AG09309 (cell line): Measurements from ENCODE around the gene TRPM1.
"Not testable (repeated sequence)": the region's sequence is repeated elsewhere in the genome, so short reads cannot be mapped to it uniquely, and the experiment has no call there.

Experiments used
- DNase-seq: peaks from one replicate; pipeline ENCODE4 v3.0.0-alpha.2; 2010; ENCODE audit warnings: low read depth
- H3K4me3 ChIP-seq: 2 replicates; pipeline ENCODE4 v1.5.1; 2011; ENCODE audit warnings: mild to moderate bottlenecking, low read depth, low read length, moderate library complexity; ENCODE audit not compliant: control insufficient read depth
- TF ChIP-seq, protein P1 (sequence below): IDR thresholded peaks from 2 replicates; pipeline ENCODE4 v1.5.1; 2011; ENCODE audit warnings: mild to moderate bottlenecking, low read depth, low read length, inconsistent platforms; ENCODE audit not compliant: insufficient read depth, control insufficient read depth; ENCODE audit errors: missing control alignments

The TRPM1 gene

DNA sequence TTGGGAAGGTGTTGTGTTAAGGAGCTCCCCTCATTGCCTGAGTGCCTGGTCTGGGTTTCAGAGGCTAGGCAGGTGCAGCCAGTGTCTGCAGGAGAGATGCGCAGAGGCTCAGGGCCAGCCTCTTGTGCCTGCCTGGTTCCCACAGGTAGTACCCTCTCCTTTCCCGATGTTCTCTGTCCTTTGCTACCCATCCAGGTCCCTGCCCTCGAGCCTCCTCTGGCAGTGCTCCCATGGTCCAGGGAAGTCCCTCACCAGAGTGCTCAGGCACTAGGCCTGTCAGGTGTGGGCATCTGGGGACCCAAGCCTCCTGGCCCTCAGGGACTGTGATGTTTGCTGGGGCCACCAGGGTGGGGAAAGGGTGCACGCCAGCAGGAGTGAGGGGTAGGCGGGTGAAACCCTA is 5.0 kb downstream of the TRPM1 start:
- DNase-seq, result no peak
- TF ChIP-seq, protein P1, sequence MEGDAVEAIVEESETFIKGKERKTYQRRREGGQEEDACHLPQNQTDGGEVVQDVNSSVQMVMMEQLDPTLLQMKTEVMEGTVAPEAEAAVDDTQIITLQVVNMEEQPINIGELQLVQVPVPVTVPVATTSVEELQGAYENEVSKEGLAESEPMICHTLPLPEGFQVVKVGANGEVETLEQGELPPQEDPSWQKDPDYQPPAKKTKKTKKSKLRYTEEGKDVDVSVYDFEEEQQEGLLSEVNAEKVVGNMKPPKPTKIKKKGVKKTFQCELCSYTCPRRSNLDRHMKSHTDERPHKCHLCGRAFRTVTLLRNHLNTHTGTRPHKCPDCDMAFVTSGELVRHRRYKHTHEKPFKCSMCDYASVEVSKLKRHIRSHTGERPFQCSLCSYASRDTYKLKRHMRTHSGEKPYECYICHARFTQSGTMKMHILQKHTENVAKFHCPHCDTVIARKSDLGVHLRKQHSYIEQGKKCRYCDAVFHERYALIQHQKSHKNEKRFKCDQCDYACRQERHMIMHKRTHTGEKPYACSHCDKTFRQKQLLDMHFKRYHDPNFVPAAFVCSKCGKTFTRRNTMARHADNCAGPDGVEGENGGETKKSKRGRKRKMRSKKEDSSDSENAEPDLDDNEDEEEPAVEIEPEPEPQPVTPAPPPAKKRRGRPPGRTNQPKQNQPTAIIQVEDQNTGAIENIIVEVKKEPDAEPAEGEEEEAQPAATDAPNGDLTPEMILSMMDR, result no peak
- H3K4me3 ChIP-seq, result no peak overlapping the region

DNA sequence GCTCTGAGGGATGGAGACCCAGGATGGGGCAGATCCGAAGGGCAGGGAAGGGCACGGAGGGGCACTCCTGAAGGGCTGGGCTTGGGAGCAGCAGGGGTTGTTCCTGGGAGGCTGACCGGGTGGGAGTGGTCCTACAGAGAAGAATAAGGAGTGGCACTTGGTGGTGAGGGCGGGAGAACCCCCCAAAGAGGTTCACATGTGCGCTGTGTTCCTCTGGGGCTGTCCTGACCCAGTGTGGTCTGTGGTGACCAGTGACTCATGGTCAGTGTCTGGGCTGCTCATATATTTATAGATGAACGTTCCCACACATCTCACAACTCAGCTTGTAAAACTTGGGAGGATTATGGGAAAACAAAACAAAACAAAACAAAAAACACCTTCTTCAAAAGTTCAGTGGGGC is 10.0 kb downstream of the TRPM1 start:
- TF ChIP-seq, protein P1, result no peak
- peak; percentile 59 for DNase-seq

DNA sequence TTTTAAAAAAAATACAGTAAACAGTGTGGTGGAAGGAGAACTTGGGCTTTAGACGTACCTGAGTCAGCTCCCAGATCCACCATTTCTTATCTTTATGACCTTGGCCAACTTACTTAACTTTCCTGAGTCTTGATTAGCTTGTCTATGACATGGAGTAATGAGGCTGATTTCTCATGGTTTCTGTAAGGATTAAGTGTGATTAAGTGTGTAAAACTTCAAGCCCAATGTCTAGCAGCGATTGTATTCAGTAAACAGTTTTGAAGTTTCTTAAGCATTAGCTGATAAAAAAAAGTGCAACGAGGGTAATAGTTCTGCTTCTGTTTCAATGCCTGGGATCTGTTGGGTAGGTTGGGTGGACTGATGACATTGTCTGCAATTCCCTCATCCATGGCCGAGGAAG is 10.8 kb downstream of the TRPM1 start:
- TF ChIP-seq, protein P1, result no peak
- DNase-seq, result no peak
- H3K4me3 ChIP-seq, result no peak overlapping the region

More for the DNA sequence above, 10.0 kb downstream of the TRPM1 start:
- no peak overlapping the region for H3K4me3 ChIP-seq

DNA sequence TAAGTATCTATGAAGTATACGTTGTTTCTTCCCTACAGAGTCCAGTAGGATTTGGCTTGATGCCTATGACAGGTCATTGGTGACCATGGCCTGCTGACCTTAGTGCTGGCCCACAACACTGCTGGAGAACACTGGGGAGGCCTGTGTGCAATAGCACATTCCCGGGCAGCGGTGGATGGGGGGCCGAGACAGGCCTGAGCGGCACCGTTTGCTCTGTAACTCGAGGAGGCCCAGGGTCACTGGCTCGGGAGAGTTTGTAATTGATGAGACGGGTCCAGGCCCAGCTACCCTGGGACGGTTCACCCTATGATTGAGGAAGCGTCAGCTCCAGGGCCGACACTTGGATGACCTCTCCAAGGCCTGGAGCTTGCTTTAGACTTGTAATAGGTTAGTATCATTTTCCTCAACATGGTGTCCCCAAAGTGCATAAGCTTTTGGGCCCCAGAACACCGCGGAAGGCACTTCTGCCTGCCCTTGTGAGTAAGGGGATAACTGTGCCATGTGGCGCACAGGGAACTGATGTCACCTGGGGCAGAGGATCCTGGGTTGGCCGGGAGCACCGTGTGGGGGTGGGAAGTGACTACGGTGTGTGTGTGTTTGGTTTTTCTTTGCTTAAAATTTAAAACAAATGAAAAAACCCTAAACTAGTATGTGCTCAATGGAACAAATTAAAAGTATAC is 12.0 kb downstream of the TRPM1 start:
- TF ChIP-seq, protein P1, result no peak
- DNase-seq, result no peak
- H3K4me3 ChIP-seq, result no peak overlapping the region

DNA sequence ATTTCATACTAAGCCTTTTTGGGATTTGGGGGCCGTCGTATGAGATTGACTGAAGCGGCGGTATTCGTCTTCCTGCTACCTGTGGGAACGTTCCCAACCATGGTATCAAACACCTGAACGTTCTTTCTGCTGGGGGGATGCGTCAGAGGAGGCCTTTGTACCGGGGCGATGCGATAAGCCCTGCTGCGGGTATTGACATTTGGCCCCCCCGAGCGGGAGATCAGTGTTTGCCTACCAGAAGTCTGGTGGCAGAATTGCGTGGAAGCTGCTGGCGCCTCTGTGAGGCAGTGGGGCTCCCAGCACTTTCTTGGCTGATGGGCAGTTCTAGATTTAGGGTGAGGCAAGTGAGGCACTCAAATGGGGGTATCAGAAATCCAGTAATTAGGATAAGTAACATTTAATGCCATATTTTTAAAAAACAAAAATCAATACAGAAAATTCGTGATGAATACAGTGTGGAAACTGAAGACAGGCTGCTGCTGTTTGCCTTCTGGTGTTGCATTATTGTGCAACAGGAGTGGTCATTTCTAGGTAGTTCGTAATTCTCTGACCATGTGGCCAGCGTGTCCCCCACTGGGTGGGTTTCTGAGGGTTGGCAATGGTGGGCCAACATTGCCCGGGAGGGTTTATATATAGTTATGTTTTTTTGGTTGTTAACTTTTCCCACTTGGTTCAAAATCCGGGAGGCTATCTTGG is 12.7 kb downstream of the TRPM1 start:
- DNase-seq, result no peak
- no peak overlapping the region for H3K4me3 ChIP-seq
- TF ChIP-seq, protein P1, result no peak

DNA sequence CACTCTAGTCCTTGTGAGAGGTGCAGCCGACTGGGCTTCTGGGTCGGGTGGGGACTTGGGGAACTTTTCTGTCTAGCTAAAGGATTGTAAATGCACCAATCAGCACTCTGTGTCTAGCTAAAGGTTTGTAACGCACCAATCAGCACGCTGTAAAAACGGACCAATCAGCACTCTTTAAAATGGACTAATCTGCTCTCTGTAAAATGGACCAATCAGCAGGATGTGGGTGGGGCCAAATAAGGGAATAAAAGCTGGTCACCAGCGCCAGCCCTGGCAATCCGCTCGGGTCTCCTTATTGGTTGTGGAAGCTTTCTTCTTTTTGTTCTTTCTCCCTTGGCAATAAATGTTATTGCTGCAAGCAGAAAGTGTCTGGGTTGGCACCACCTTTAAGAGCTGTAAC is 13.5 kb downstream of the TRPM1 start:
- DNase-seq, H3K4me3 ChIP-seq: not testable (repeated sequence)

DNA sequence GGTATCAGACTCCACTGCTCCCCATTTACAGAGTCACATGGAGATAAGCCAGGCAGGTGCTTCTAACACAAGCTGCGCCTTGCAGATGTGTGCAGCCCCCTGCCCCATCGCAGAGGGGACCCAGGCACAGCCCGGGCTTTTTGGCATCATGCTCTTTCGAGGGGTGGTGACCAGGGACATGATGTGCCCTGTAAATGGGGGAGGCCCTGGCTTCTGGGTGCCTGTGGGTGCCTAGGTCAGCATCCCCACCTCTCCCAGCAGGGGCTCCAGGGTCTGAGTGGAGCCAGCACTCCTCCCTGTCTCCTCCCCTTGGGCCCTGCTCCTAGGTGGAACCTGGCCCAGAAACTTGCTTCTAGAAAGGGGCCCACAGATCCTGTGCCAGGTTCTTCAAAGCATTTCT is 15.2 kb downstream of the TRPM1 start:
- TF ChIP-seq, protein P1, result no peak

More for the DNA sequence above, 15.2 kb downstream of the TRPM1 start:
- DNase-seq, result no peak
- no peak overlapping the region for H3K4me3 ChIP-seq
